ENCODE data around the gene ZNF516.

Gene ZNF516

GRCh38 chr18:76524477-76524876 is 29.4 kb upstream of the ZNF516 start:
- no peak for TF ChIP-seq CTCF (IDR thresholded peaks at IDR 0.05; ENCODE audit: low read depth, low read length, poor library complexity, severe bottlenecking)
- TF ChIP-seq EZH2phosphoT487 (IDR thresholded peaks at IDR 0.05; ENCODE audit: borderline replicate concordance, low read length): no peak
- Histone ChIP-seq H3K4me2 (ENCODE audit: low read length) (no peak overlapping the region), H3K79me2 (ENCODE audit: control insufficient read depth, low read length) (no peaks in the 10 kb centered on the region)

DNA sequence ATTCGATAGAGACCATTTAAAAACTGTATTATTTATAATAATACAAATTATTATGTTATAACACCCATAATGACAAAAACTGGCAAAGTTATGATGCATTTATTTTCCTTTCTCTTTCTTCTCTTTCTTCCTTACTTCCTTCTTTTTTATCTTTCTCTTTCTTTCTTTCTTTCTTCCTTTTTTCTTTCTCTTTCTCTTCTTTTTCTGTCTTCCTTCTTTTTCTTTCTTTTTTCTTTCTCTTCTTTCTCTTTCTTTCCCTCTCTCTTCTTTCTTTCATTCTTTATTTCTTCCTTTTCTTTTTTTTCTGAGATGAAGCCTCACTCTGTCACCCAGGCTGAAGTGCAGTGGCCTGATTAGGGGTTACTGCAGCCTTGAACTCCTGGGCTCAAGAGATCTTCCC is 27.5 kb upstream of the ZNF516 start:
- Histone ChIP-seq H3K4me2 (ENCODE audit: low read length) (no peak overlapping the region), H4K20me1 (ENCODE audit: control insufficient read depth, insufficient read depth, low read depth, low read length) (no peaks in the 10 kb centered on the region), H3K4me1 (ENCODE audit: control insufficient read depth, low read length) (peaks cover 17% of the 10 kb centered on the region), H3K27ac (ENCODE audit: low read depth, low read length) (no peak overlapping the region), H3K36me3 (ENCODE audit: control insufficient read depth, low read length) (no peaks in the 10 kb centered on the region), H3K9me2 (replicated peaks; ENCODE audit: control insufficient read depth, low read length) (no peaks in the 10 kb centered on the region), H3K9me3 (ENCODE audit: control insufficient read depth, insufficient read depth, low read length) (no peaks in the 10 kb centered on the region), H3K79me2 (ENCODE audit: control insufficient read depth, low read length) (no peaks in the 10 kb centered on the region), H3K27me3 (ENCODE audit: control insufficient read depth, low read length) (peaks cover 32% of the 10 kb centered on the region), H3F3A (ENCODE audit: control insufficient read depth, insufficient read depth) (0 out of 2 replicates have a peak, but pooled peaks cover 2% of the 10 kb centered on the region), H3K4me3 (ENCODE audit: low read length) (no peak overlapping the region)
- TF ChIP-seq CTCF (IDR thresholded peaks at IDR 0.05; ENCODE audit: low read depth, low read length, poor library complexity, severe bottlenecking) (no peak), EZH2phosphoT487 (IDR thresholded peaks at IDR 0.05; ENCODE audit: borderline replicate concordance, low read length) (no peak)

More at GRCh38 chr18:76524477-76524876, 29.4 kb upstream of the ZNF516 start:
- Histone ChIP-seq H3K36me3 (ENCODE audit: control insufficient read depth, low read length) (no peaks in the 10 kb centered on the region), H3K27me3 (ENCODE audit: control insufficient read depth, low read length) (peaks cover 28% of the 10 kb centered on the region), H3K4me1 (ENCODE audit: control insufficient read depth, low read length) (no peaks in the 10 kb centered on the region), H3K27ac (ENCODE audit: low read depth, low read length) (no peak overlapping the region), H3F3A (ENCODE audit: control insufficient read depth, insufficient read depth) (0 out of 2 replicates have a peak, but pooled peaks cover 2% of the 10 kb centered on the region), H3K9me2 (replicated peaks; ENCODE audit: control insufficient read depth, low read length) (no peaks in the 10 kb centered on the region), H3K4me3 (ENCODE audit: low read length) (no peak overlapping the region), H4K20me1 (ENCODE audit: control insufficient read depth, insufficient read depth, low read depth, low read length) (no peaks in the 10 kb centered on the region), H3K9me3 (ENCODE audit: control insufficient read depth, insufficient read depth, low read length) (no peaks in the 10 kb centered on the region)

- no peaks in the 10 kb centered on the region for H4K20me1 ChIP-seq (ENCODE audit: control insufficient read depth, insufficient read depth, low read depth, low read length)
- H3K4me2 ChIP-seq (ENCODE audit: low read length): no peak overlapping the region
- TF ChIP-seq EZH2phosphoT487 (IDR thresholded peaks at IDR 0.05; ENCODE audit: borderline replicate concordance, low read length): no peak
- TF ChIP-seq CTCF (IDR thresholded peaks at IDR 0.05; ENCODE audit: low read depth, low read length, poor library complexity, severe bottlenecking): no peak
- H3K9me2 ChIP-seq (replicated peaks; ENCODE audit: control insufficient read depth, low read length): no peaks in the 10 kb centered on the region
- 0 out of 2 replicates have a peak, but pooled peaks cover 2% of the 10 kb centered on the region for H3F3A ChIP-seq (ENCODE audit: control insufficient read depth, insufficient read depth)
- no peaks in the 10 kb centered on the region for H3K79me2 ChIP-seq (ENCODE audit: control insufficient read depth, low read length)
- H3K27ac ChIP-seq (ENCODE audit: low read depth, low read length): no peak overlapping the region
- peaks cover 32% of the 10 kb centered on the region for H3K27me3 ChIP-seq (ENCODE audit: control insufficient read depth, low read length)
- H3K9me3 ChIP-seq (ENCODE audit: control insufficient read depth, insufficient read depth, low read length): no peaks in the 10 kb centered on the region
- H3K4me1 ChIP-seq (ENCODE audit: control insufficient read depth, low read length): peaks cover 17% of the 10 kb centered on the region
- H3K4me3 ChIP-seq (ENCODE audit: low read length): no peak overlapping the region
- H3K36me3 ChIP-seq (ENCODE audit: control insufficient read depth, low read length): no peaks in the 10 kb centered on the region
Measured at GRCh38 chr18:76522122-76522503, 27.1 kb upstream of the ZNF516 start.

All from DOHH2 (cell line).